ENCODE measurements around the gene TCAP.
"Not testable (repeated sequence)": the region's sequence is repeated elsewhere in the genome, so short reads cannot be mapped to it uniquely, and the experiment has no call there.

The TCAP gene

GRCh38 chr17:39709998-39710964, 45.1 kb downstream of the TCAP start:
- DNase-seq, result no peak

- not testable (repeated sequence) for DNase-seq
These were observed 45.9 kb downstream of the TCAP start for GRCh38 chr17:39711071-39711470.

GRCh38 chr17:39711851-39712250, 46.7 kb downstream of the TCAP start:
- DNase-seq, result no peak

- DNase-seq, result no peak
These were observed 49.1 kb downstream of the TCAP start for GRCh38 chr17:39714234-39714633.

- DNase-seq, result no peak
These were observed 50.4 kb downstream of the TCAP start for GRCh38 chr17:39715375-39716072.
